ENCODE data around the gene NOL4.

The NOL4 gene

GRCh38 chr18:34225218-34225553, 473 bp upstream of the NOL4 start:
- TF ChIP-seq CTCF (IDR thresholded peaks at IDR 0.05; ENCODE audit: extremely low read depth, missing control alignments): no peak
- DNase-seq (ENCODE audit: low spot score): no peak

GRCh38 chr18:34223893-34224422, 755 bp downstream of the NOL4 start:
- DNase-seq (ENCODE audit: low spot score): no peak
- TF ChIP-seq CTCF (IDR thresholded peaks at IDR 0.05; ENCODE audit: extremely low read depth, missing control alignments): no peak

DNA sequence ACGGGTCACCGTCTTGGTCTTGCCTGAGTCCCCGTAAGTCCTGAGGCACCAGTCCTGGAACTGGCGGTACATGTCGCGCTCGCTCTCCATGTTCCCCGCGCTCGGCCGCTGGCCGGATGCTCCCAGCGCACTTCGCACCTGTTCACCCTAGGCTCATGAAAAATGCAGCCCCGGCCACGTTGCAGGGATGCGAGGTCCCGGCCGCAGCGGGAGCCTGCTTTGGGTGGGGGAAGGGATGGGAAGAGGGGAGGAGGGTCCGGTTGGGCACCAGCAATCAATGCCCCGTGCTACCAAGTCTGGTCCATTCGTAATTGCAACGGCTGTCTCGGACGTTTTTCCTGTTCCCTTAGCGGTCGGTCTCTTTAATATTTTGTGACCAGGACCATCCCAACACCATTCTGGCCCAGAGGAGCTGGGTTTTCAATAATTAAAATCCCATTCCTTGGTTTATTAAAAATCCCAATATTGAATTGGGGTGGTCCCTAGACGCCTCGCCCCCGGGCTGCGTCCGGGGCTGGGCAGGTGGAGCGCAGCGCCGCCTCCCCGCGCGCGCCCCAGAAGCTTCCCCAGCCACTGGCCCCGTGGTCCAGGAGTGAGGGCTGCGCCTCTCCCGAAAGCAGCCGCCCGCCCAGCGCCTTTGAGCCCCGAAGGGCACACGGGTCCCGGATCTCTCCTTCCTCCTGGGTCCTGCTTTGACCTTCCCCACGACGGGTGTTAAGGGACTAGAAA, 1.4 kb downstream of the NOL4 start:
- DNase-seq (ENCODE audit: low spot score): no peak
- no peak for TF ChIP-seq CTCF (IDR thresholded peaks at IDR 0.05; ENCODE audit: extremely low read depth, missing control alignments)

DNA sequence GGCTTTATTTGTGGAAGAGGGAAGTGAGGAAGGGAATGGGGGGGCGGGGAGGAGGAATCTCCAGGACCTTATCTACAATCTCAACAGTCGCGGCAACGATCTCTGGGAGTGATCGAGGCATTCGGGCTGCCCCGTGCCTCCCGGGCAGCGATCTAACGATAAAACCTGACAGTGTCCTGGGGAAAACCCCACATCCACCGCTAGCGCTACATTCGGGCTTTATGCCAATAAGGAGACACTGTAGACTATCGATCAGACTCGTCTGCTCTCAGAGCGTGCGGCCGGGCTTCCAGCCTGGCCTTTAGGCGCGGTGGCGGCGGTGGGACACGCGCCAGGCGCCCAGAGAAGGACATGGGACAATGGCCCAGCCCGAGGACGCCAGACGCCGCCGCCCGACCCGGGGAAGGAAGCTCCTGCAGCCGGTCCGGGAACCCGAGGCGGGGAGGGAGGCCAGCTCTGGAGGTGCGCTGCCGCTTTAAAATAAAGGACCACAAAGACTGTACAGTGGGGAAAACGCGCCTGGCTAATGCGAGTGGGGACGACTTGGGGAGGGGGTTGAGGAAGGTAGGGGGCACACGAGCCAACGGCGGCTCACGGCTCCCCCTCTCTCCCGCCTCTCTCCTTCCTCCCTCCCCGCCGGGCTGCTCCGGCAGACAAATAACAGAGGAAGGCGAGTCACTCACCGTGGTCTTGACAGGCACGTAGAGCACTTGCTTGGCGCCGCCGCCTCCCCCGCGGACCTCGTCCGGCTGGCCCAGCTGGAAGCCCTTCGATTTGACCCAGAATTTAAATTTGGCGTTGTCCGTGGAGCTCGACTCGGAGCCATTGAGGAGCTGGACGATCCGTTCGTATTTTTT, 2.2 kb downstream of the NOL4 start:
- no peak for DNase-seq (ENCODE audit: low spot score)
- no peak for TF ChIP-seq CTCF (IDR thresholded peaks at IDR 0.05; ENCODE audit: extremely low read depth, missing control alignments)

DNA sequence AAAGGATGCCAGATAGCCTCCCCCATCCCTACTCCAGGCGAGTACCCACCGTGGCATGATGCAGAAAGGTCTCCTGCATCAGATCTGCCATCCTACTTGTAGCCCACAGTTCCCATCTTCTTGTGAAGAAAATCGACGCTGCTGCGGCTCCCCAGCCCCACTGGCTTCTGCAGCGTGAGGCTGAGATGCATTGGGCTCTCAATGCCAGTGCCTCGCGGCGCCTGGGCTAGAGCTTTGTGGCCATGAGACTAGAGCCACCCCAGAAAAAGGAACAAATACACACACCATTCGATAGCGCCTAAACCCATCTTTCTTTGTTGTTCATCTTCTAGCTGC, 2.8 kb downstream of the NOL4 start:
- no peak for DNase-seq (ENCODE audit: low spot score)
- no peak for TF ChIP-seq CTCF (IDR thresholded peaks at IDR 0.05; ENCODE audit: extremely low read depth, missing control alignments)

- TF ChIP-seq CTCF (IDR thresholded peaks at IDR 0.05; ENCODE audit: extremely low read depth, missing control alignments): no peak
- no peak for DNase-seq (ENCODE audit: low spot score)
Measured at GRCh38 chr18:34220081-34220815, 4.5 kb downstream of the NOL4 start.

DNA sequence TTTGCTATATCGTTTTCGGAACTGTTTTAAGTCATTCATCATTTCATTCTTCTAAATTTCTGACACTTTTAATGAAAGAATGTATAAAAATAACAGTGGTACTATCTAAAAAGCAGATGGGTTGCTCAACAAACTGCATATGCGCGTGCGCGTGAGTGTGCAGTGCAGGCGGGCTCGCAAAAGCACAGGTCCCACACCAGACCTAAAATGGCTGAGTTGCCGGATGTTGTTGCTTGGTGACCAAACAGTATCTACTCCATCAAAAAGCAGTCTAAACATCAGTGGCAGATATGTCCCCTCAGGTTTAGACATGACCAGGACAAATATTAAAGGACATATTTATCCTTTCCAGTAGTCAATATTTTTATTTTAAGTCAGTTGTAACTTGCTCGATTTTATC, 5.1 kb downstream of the NOL4 start:
- no peak for DNase-seq (ENCODE audit: low spot score)

More for the DNA sequence above, 5.1 kb downstream of the NOL4 start:
- TF ChIP-seq CTCF (IDR thresholded peaks at IDR 0.05; ENCODE audit: extremely low read depth, missing control alignments): no peak
